Endothelial cell of hepatic sinusoid (primary cell): ENCODE results near the gene DYNC1I2.
"Not testable (repeated sequence)": the region's sequence is repeated elsewhere in the genome, so short reads cannot be mapped to it uniquely, and the experiment has no call there.

Source experiments
- in situ Hi-C: cut with HindIII; loops from 2 replicates; pipeline ENCODE4 v1.10.0; 2017; ENCODE audit warnings: low sequenced_read_pairs

DYNC1I2 gene

GRCh38 chr2:171711351-171711750, 24.1 kb downstream of the DYNC1I2 start:
- in situ Hi-C loops = no loop called here

GRCh38 chr2:171712051-171712450, 24.8 kb downstream of the DYNC1I2 start:
- in situ Hi-C loops = no loop called here

- in situ Hi-C loops = no loop called here
These were observed 31.5 kb downstream of the DYNC1I2 start for GRCh38 chr2:171718720-171719119.

- in situ Hi-C loops = no loop called here
These were observed 32.4 kb downstream of the DYNC1I2 start for GRCh38 chr2:171719660-171720059.

- in situ Hi-C loops = no loop called here
These were observed 36.7 kb downstream of the DYNC1I2 start for GRCh38 chr2:171723716-171724683.

- in situ Hi-C loops = no loop called here
These were observed 39.7 kb downstream of the DYNC1I2 start for GRCh38 chr2:171726847-171727450.

GRCh38 chr2:171728989-171729951, 42.0 kb downstream of the DYNC1I2 start:
- in situ Hi-C loops = no loop called here

GRCh38 chr2:171729952-171730317, 42.7 kb downstream of the DYNC1I2 start:
- in situ Hi-C loops = no loop called here

- in situ Hi-C loops = no loop called here
These were observed 48.9 kb downstream of the DYNC1I2 start for GRCh38 chr2:171735991-171736710.

GRCh38 chr2:171741189-171741588, 53.9 kb downstream of the DYNC1I2 start:
- in situ Hi-C loops = no loop called here

GRCh38 chr2:171742760-171743159, 55.5 kb downstream of the DYNC1I2 start:
- in situ Hi-C loops = no loop called here

- in situ Hi-C loops = no loop called here
These were observed 57.9 kb downstream of the DYNC1I2 start for GRCh38 chr2:171745141-171745540.

- in situ Hi-C loops = no loop called here
These were observed 58.5 kb downstream of the DYNC1I2 start for GRCh38 chr2:171745806-171746205.

- in situ Hi-C loops = no loop called here
These were observed 60.1 kb downstream of the DYNC1I2 start for GRCh38 chr2:171747371-171747770.

GRCh38 chr2:171754254-171754939, 67.1 kb downstream of the DYNC1I2 start:
- in situ Hi-C loops = no loop called here

GRCh38 chr2:171758762-171759161, 71.5 kb downstream of the DYNC1I2 start:
- in situ Hi-C loops = not testable (repeated sequence)

- in situ Hi-C loops = not testable (repeated sequence)
These were observed 73.9 kb downstream of the DYNC1I2 start for GRCh38 chr2:171761176-171761575.

- in situ Hi-C loops = no loop called here
These were observed 75.8 kb downstream of the DYNC1I2 start for GRCh38 chr2:171762879-171763573.

GRCh38 chr2:171763602-171764001, 76.3 kb downstream of the DYNC1I2 start:
- in situ Hi-C loops = no loop called here
